ENCODE measurements around the gene HIGD2A.

HIGD2A gene

DNA sequence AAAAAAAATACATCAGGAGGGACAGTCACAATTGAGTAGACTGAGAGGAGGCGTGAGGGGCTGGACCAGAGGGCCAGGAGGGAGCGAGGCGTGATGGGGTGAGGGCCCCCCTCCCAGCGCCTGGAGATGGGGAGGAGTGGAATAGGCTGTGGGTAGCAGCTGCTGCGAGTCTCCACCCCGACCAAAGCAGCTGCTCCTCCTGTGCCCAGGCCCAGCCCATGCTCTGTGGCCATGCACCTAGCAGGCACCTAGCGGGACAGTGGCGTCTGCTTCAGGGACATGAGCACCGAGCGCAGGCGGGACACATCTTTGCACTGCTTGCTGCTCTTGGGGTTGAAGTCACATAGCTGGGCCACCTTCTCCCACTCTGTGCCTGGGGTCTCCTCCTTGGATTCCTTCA, 4.0 kb downstream of the HIGD2A start:
- TF ChIP-seq, protein P1, sequence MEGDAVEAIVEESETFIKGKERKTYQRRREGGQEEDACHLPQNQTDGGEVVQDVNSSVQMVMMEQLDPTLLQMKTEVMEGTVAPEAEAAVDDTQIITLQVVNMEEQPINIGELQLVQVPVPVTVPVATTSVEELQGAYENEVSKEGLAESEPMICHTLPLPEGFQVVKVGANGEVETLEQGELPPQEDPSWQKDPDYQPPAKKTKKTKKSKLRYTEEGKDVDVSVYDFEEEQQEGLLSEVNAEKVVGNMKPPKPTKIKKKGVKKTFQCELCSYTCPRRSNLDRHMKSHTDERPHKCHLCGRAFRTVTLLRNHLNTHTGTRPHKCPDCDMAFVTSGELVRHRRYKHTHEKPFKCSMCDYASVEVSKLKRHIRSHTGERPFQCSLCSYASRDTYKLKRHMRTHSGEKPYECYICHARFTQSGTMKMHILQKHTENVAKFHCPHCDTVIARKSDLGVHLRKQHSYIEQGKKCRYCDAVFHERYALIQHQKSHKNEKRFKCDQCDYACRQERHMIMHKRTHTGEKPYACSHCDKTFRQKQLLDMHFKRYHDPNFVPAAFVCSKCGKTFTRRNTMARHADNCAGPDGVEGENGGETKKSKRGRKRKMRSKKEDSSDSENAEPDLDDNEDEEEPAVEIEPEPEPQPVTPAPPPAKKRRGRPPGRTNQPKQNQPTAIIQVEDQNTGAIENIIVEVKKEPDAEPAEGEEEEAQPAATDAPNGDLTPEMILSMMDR (IDR thresholded peaks at IDR 0.05; ENCODE audit: low read depth, low read length, missing control alignments) = no peak
- Histone ChIP-seq H3K36me3 (replicated peaks) (peaks cover 13% of the 10 kb centered on the region), H3K27ac (no peak overlapping the region), H3K27me3 (replicated peaks) (no peaks in the 10 kb centered on the region), H3K4me3 (ENCODE audit: low read depth, low read length) (no peak overlapping the region)
- in situ Hi-C loops (cut with HindIII; ENCODE audit: low pct_ligation_motif_present, low sequenced_read_pairs) = no loop called here
- no peak for DNase-seq

DNA sequence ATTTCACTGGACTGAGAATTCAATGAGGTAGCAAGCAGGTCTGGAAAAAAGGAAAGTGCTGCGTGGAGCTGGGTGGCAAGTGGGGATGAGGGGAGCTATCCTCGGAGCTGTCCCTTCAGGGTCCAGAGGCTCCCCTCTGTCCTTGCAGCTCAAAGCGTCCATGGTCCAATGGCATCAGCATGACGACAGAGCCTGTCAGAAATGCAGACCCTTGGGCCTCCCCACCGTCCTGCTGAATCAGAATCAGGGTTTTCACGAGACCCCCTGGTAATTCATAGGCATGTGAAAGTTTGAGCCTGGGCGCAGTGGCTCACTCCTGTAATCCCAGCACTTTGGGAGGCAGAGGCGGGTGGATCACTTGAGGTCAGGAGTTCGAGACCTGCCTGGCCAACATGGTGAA, 5.5 kb downstream of the HIGD2A start:
- TF ChIP-seq, protein P1 (IDR thresholded peaks at IDR 0.05; ENCODE audit: low read depth, low read length, missing control alignments) = no peak
- in situ Hi-C loops (cut with HindIII; ENCODE audit: low pct_ligation_motif_present, low sequenced_read_pairs) = no loop called here
- peaks cover 13% of the 10 kb centered on the region for H3K36me3 ChIP-seq (replicated peaks)
- H3K27me3 ChIP-seq (replicated peaks) = no peaks in the 10 kb centered on the region
- H3K27ac ChIP-seq = no peak overlapping the region
- no peak overlapping the region for H3K4me3 ChIP-seq (ENCODE audit: low read depth, low read length)
- no peak for DNase-seq

DNA sequence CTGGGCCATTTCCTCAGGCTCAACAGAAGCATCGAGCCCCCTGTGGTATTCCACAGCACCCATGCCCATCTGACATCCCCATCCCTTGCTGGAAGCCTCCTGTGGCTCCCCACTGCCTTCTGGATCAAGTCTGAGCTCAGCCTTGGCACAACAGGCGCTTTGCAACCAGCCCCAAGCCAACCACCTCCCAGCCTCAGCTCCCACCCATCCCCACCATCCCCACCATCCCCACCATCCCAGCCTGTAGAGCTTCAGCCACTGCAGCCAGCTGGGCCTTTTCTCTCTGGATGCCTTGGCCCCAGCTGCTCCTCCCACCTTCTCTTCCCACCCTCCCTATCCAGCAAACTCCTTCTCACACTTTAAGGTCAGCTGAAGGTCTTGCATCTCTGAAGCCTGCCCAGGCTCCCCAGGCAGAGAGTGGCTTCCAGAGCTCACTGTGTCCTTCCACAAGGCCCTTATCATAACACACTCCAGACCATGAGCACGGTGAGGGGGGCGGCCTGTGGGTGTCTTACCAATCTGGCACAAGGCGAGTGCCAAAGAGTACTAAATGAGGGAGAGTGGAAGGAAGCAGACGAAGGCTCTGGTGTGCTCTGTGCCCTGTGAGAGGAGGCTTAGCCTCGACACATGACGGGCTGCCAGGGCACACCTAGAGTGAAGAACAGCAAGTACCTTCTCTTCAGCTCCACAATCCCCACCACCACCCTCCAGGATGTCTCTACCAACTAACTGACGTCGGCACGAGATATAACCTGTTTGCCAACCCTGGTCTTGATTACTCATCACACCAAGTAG, 6.5 kb downstream of the HIGD2A start:
- peaks cover 13% of the 10 kb centered on the region for H3K36me3 ChIP-seq (replicated peaks)
- TF ChIP-seq, protein P1 (IDR thresholded peaks at IDR 0.05; ENCODE audit: low read depth, low read length, missing control alignments) = no peak
- in situ Hi-C loops (cut with HindIII; ENCODE audit: low pct_ligation_motif_present, low sequenced_read_pairs) = no loop called here
- H3K27me3 ChIP-seq (replicated peaks) = no peaks in the 10 kb centered on the region
- no peak for DNase-seq
- no peak overlapping the region for H3K27ac ChIP-seq
- H3K4me3 ChIP-seq (ENCODE audit: low read depth, low read length) = no peak overlapping the region

DNA sequence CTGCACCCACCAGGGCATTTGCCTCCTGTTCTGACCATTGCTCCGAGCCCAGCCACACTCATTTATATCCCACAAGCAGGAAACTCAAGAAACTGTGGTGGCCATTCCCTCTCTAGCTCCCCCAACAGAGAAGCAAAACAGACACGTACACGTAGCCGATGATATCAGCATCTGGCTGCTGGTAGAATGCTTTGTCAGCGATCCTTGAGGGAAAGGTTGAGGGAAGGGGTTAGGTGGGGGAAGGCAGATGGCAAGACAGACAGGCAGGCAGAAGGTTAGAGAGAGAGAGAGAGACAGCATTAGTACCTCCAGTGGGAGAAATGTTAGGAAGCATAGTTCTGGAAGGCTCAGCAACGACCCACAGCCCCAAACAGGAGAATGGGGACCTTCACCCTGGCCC, 7.8 kb downstream of the HIGD2A start:
- Histone ChIP-seq H3K4me3 (ENCODE audit: low read depth, low read length) (no peak overlapping the region), H3K36me3 (replicated peaks) (peaks cover 13% of the 10 kb centered on the region), H3K27ac (no peak overlapping the region), H3K27me3 (replicated peaks) (no peaks in the 10 kb centered on the region)
- DNase-seq = no peak
- TF ChIP-seq, protein P1 (IDR thresholded peaks at IDR 0.05; ENCODE audit: low read depth, low read length, missing control alignments) = peak; percentile 9
- in situ Hi-C loops (cut with HindIII; ENCODE audit: low pct_ligation_motif_present, low sequenced_read_pairs) = no loop called here

DNA sequence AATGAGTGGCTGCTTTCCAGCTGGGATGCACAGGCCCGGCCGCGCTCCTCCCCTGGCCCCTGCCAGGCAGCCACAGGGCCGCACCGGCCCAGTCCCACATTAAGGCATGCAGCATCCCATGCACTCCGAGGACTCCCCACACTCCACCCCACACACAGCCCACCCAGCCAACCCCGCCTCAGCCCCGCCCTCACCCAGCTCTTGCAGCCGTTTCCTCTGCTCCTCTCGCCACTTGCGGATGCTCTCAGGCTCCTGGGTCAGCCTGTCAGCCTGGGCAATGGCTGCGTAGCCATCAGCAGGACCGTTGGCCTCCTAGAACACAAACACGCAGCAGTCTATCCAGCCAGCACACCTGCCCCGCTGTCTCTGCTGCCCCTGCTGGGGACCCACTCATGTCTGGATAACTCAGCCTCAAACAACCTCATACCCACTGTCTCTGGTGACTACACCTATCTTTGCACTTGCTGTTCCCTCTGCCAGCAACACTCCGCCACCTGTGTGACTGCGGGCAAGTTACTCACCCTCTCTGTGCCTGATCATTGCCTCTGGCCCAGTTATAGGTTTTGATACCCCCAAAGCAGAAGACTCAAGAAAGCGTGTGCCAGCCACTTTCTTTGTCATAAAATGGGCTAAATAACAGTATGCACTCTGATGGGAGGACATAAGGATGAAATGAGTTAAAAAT, 9.3 kb downstream of the HIGD2A start:
- TF ChIP-seq, protein P1 (IDR thresholded peaks at IDR 0.05; ENCODE audit: low read depth, low read length, missing control alignments) = no peak
- DNase-seq = no peak
- in situ Hi-C loops (cut with HindIII; ENCODE audit: low pct_ligation_motif_present, low sequenced_read_pairs) = no loop called here
- Histone ChIP-seq H3K27me3 (replicated peaks) (no peaks in the 10 kb centered on the region), H3K4me3 (ENCODE audit: low read depth, low read length) (no peak overlapping the region), H3K27ac (no peak overlapping the region), H3K36me3 (replicated peaks) (peaks cover 7% of the 10 kb centered on the region)

Data from brain microvascular endothelial cell (primary cell).